ENCODE data around the gene IFNA6.

- TF ChIP-seq CTCF (conservative IDR thresholded peaks at IDR 0.05 in 1 of 2, IDR thresholded peaks at IDR 0.05 in 1 of 2; ENCODE audit: low read depth in 1 of 2, low read length in 2 of 2): no peak
- TF ChIP-seq EZH2 (IDR thresholded peaks at IDR 0.05; ENCODE audit: low read length, missing control alignments): no peak
Measured at GRCh38 chr9:21367957-21368356, 17.3 kb upstream of the IFNA6 start, which contains the start of gene IFNA13.

All from fibroblast of lung (primary cell).